ENCODE results near the gene CLEC16A. TPM values are rescaled to one million over a fixed set of nuclear protein-coding genes. Genes with fewer than 3 reads are reported as not detected.

Gene CLEC16A
- total RNA-seq, 1 donor from 2014 or later, result 58.1 TPM

- no peak for TF ChIP-seq CTCF (IDR thresholded peaks at IDR 0.05; ENCODE audit: unreplicated experiment)
- Mint-ChIP-seq H3K9me3 (ENCODE audit: unreplicated experiment) (no peaks in the 10 kb centered on the region), H3K27ac (ENCODE audit: unreplicated experiment) (no peak overlapping the region), H3K36me3 (ENCODE audit: low read depth, unreplicated experiment) (no peaks in the 10 kb centered on the region), H3K27me3 (ENCODE audit: unreplicated experiment) (peaks cover 5% of the 10 kb centered on the region), H3K4me3 (ENCODE audit: unreplicated experiment) (no peak overlapping the region), H3K4me1 (ENCODE audit: unreplicated experiment) (peaks cover 10% of the 10 kb centered on the region)
- DNase-seq (ENCODE audit: low spot score), result no peak
Observed at GRCh38 chr16:11210260-11210659, 265.9 kb downstream of the CLEC16A start.

GRCh38 chr16:11211061-11211976 lies 267.0 kb downstream of the CLEC16A start:
- Mint-ChIP-seq H3K4me3 (ENCODE audit: unreplicated experiment) (no peak overlapping the region), H3K9me3 (ENCODE audit: unreplicated experiment) (no peaks in the 10 kb centered on the region), H3K27me3 (ENCODE audit: unreplicated experiment) (peaks cover 7% of the 10 kb centered on the region), H3K4me1 (ENCODE audit: unreplicated experiment) (peaks cover 4% of the 10 kb centered on the region), H3K36me3 (ENCODE audit: low read depth, unreplicated experiment) (no peaks in the 10 kb centered on the region), H3K27ac (ENCODE audit: unreplicated experiment) (no peak overlapping the region)
- TF ChIP-seq CTCF (IDR thresholded peaks at IDR 0.05; ENCODE audit: unreplicated experiment), result no peak
- no peak for DNase-seq (ENCODE audit: low spot score)

GRCh38 chr16:11211977-11212797 lies 267.8 kb downstream of the CLEC16A start:
- Mint-ChIP-seq H3K36me3 (ENCODE audit: low read depth, unreplicated experiment) (no peaks in the 10 kb centered on the region), H3K9me3 (ENCODE audit: unreplicated experiment) (no peaks in the 10 kb centered on the region), H3K27me3 (ENCODE audit: unreplicated experiment) (peaks cover 6% of the 10 kb centered on the region), H3K27ac (ENCODE audit: unreplicated experiment) (no peak overlapping the region), H3K4me1 (ENCODE audit: unreplicated experiment) (no peaks in the 10 kb centered on the region), H3K4me3 (ENCODE audit: unreplicated experiment) (no peak overlapping the region)
- DNase-seq (ENCODE audit: low spot score), result no peak
- no peak for TF ChIP-seq CTCF (IDR thresholded peaks at IDR 0.05; ENCODE audit: unreplicated experiment)

- Mint-ChIP-seq H3K27ac (ENCODE audit: unreplicated experiment) (no peak overlapping the region), H3K4me1 (ENCODE audit: unreplicated experiment) (no peaks in the 10 kb centered on the region), H3K36me3 (ENCODE audit: low read depth, unreplicated experiment) (no peaks in the 10 kb centered on the region), H3K9me3 (ENCODE audit: unreplicated experiment) (peaks cover 3% of the 10 kb centered on the region), H3K27me3 (ENCODE audit: unreplicated experiment) (peaks cover 6% of the 10 kb centered on the region), H3K4me3 (ENCODE audit: unreplicated experiment) (no peak overlapping the region)
- DNase-seq (ENCODE audit: low spot score), result no peak
- TF ChIP-seq CTCF (IDR thresholded peaks at IDR 0.05; ENCODE audit: unreplicated experiment), result no peak
Observed at GRCh38 chr16:11212798-11213196, 268.4 kb downstream of the CLEC16A start.
